T-helper 1 cell treated with Interleukin-12 subunit alpha and Interleukin-12 subunit beta and Interleukin-4 antibody, amounts not matched to agents 30 ng/mL and 1 ng/mL, for 36 hours (primary cell): Measurements from ENCODE around the gene ZNF100. TPM values are rescaled to one million over a fixed set of nuclear protein-coding genes. Genes with fewer than 3 reads are reported as not detected.
"Not testable (repeated sequence)": the region's sequence is repeated elsewhere in the genome, so short reads cannot be mapped to it uniquely, and the experiment has no call there.

ENCODE experiments used
- intact Hi-C: fragments of 100-400 bp; cut with micrococcal nuclease; formaldehyde crosslinking; loops from one replicate; pipeline ENCODE4 v1.15.1; 2024
- total RNA-seq: library from RNA; stranded (reverse); gene quantifications from 2 replicates; pipeline ENCODE4 v1.2.3, GENCODE V29; 2022

The ZNF100 gene
- total RNA-seq, 1 donor from 2014 or later = 16.4 TPM

DNA sequence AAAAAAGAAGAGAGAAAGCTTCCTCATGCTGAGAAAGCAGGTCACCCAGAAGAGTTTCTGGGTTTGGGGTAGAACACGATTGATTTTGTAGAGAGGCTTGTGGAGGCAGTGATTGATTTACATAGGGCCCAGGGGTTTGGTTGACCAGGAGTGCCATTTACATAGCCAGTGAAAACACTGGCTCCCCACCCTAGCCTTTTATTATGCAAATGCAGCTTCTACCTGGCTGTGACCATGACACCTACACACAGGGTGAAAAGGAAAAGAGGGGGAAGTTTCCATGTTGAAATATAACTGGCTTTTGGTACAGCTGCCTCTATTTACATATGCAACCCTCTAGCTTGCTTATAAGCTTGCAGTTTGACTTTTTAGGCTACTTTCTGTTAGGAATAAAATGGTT, 62.0 kb downstream of the ZNF100 start:
- intact Hi-C loops = no loop called here

DNA sequence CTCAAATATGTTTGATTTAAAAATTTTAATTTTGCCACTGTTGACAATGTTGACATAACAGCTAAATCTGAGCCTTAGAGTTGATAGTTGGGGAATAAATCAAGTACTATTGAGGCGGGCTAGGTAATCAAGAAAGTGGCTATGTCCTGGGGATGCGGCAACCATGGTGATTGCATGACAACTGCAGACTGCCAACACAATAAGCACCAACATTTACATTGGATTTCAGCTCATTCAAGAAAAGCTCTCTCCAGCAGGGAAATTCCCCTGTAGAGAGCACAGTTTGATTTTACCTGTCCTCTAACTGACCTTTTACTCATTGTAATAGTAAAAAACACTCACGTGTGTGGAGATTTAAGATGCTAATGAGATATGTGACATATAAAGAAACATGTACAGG, 63.1 kb downstream of the ZNF100 start:
- intact Hi-C loops = no loop called here

DNA sequence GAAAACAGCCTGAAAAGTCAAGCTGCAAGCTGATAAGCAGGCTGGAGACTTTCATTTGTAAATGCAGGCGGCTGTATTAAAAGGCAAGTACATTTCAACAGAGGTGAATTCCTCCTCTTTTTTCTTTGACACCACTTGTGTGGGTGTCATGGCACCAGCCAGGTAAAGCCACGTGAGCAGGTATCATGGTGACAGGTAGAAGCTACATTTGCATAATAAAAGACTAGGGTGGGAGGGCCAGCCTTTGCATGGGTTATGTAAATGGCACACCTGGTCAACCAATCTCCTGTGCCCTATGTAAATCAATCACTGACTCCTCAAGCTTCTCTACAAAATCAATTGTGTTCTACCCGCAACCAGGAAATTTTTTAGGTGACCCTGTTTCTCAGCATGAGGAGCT, 68.2 kb downstream of the ZNF100 start:
- intact Hi-C loops = no loop called here

DNA sequence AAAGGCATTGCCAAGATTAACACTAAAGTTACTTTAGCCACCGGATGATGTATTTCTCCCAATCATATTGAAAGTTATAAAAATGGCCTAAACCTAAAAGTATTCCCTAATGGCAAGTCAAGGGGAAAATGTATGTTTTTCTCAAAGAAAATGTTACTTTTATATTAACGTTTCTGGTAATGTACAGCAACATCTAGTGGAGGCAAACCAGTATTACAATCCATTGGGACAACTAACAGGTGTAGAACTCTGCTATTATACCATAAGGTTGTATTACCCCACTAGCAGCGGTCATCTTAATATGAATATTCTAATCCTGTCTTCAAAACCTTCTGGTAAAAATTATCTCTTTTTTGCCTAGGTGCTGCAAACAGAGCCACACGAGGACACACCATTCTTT, 69.2 kb downstream of the ZNF100 start:
- intact Hi-C loops = loop anchor here (1.0 kb wide), 1 partner anchor 495 kb away; no protein-coding TSS in a partner anchor

DNA sequence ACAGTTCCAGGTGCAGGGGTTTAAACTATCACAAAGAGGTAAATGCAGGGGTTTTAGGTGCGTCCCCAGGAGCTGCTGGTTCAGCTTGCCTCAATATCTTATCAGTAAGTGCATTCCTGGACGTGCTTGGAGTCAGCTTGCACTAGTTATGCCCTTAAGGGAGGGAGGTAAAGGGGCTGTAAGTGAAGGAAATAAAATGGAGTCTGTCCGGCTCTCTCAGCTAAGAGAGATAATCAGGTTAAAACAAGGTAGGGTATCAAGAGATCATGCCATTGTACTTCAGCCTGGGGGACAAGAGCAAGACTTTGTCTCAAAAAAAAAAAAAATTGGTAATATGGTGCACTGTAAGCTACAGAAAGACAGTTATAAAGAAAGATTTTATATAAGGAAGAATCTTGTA, 69.7 kb downstream of the ZNF100 start:
- intact Hi-C loops = loop anchor here (1.0 kb wide), 1 partner anchor 494 kb away; no protein-coding TSS in a partner anchor

DNA sequence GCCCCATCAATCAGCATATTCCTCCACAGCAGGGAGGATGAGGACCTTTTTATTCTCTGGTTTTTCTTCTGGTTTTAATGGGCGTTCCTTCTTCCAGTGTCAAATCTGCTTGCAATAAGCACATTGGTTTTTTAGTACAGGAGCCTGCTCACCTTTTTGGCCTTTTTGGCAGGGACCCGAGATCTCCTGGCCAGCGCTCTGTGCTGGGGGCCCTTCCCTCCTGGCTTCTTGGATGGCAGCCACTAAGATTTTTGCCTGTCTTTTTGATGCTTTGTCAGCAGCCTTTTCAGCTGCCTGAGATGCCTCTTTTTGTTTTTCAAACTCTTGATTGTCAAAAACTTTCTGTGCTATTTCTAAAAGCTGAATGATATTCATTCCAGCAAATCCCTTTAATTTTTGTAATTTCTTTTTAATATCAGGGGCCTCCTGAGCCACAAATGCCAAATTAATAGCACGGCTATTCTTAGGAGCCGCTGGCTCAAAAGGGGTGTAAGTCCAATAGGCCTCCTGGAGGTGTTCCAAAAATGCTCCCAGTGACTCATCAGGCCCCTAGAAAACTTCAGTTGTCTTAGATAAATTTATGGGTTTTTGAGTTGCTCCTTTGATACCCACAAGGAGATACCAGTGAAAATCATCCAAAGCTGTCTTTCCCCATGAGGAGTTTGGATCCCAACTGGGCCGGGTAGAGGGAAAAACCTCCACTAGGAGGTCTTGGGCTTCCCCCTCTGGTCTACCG, 73.0 kb downstream of the ZNF100 start:
- intact Hi-C loops = no loop called here

DNA sequence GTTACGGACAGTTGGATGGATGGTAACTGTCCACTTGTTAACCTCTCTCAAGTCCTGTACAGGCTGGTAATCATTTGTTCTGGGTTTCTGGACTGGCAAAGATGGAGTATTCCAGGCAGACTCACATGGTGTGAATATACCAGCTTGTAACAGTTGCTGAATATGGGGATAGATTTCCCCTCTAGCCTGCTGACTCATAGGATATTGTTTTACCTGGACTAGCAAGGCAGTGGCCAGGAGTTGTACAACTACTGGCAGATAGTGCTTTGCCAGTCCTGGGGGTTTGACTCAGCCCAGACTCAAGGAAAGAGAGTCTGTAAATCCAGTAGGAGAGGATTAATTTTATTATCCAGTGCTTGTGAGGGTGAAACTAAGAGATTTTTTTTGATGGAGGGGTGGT, 74.0 kb downstream of the ZNF100 start:
- intact Hi-C loops = no loop called here

DNA sequence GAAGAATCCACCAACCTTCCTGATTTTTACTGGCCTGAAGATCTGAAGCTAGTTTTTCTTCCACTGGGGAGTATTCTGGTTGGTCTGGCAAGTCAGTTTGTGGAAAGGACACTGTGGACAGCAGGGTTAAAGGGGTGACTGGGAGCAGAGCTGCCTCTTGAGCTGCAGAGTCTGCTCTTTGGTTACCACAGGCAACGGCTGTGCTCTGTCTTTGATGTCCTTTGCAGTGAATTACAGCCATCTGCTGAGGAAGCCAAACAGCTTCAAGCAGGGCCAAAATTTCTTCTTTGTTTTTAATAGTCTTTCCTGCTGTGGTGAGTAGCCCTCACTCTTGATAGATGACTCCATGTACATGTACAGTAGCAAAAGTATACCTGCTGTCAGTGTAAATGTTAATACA, 75.7 kb downstream of the ZNF100 start:
- intact Hi-C loops = no loop called here

DNA sequence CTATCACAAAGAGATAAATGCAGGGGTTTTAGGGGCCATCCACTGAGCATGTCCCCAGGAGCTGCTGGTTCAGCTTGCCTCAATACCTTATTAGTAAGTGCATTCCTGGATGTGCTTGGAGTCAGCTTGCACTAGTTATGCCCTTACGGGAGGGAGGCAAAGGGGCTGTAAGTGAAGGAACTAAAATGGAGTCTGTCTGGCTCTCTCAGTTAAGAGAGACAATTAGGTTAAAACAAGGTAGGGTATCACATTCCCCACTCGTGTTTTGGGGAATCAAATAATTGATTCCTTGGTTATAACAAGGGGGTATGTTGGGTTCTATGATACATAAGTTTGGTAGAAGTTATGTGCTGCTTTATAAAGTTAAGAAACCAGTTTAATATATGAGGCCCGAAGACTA, 78.9 kb downstream of the ZNF100 start:
- intact Hi-C loops = no loop called here

DNA sequence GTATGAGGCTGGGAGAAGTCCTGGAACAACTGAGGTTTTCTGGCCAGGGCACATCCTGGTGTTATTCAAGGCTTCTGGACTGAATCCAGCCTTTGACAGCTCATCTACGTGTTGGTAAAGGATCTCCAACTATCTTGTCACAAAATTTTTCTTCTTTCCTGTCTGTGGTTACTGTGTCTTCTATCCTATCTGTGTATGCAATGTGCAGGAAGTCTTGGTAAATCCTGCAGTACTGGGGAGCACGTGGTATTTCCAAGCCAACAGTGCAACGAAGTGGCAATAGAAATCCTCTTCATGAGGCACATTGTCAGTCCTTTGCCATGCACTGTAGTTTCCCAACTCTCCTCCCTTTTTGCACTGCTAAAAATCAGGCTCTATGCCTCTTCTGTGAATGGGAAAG, 86.7 kb downstream of the ZNF100 start:
- intact Hi-C loops = no loop called here

DNA sequence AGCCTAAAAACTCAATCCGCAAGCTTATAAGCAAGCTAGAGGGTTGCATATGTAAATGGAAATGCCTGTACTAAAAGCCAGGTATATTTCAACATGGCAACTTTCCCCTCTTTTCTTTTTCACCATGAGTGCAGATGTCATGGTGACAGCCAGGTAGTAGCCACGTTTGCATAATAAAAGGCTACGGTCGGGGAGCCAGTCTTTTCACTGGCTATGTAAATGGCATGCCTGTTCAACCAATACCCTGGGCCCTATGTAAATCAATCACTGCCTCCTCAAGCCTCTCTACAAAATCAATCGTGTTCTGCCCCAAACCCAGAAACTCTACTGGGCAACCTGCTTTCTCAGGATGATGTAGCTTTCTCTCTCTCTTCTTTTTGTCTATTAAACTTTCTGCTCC, 87.4 kb downstream of the ZNF100 start:
- intact Hi-C loops = no loop called here

DNA sequence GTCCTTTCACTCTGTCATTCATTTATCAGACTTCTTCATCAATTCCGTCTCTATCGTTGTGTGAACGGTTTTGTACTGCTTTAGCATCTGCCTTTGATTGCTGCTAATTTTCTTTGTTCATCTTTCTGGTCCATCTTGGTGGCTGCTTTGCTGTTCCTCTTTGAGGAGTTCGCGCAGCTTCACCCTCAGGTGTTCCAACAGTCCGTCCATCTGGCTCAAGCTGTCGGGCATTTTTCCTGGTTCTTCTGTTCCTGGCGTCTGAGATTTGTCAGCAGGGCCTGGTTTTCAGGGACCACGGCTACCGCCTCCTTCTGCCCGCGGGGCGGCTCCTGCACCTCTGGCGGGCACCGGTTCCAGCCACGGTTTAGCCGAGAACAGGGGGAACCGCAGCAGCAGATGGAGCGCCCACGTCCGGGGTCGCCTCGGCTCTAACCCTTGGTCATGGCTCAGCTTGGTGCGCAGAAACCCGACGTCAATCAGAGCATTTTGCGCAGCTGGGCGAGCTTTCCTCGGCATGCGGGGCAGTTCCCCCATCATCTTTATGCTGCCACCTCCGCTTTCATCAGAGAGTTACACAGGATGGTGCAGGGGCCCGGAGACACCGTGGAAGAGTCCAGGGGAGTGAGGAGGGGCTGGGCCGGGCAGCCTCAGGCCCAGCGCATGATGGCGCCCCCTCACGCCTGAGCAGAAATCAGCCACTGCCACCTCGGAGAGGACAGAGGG, 89.5 kb downstream of the ZNF100 start:
- intact Hi-C loops = no loop called here

DNA sequence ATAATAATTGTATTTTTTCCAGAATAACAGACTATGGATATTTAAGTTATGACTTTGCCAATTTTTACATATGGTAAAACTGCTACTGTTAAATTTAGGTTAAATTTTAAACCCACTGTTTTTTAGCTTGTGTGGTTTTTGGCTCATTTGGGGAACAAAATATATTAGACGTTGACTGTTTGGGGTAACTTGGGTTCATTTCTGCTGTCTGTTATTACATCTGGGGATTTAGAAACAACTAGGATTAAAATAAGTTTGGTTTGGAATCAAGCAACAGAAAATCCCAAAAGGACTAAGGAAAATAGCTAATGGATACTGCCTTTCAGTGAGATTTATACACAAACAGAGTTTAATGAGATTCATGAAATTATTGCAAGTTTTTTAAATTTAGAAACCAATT, 92.9 kb downstream of the ZNF100 start:
- intact Hi-C loops = no loop called here

DNA sequence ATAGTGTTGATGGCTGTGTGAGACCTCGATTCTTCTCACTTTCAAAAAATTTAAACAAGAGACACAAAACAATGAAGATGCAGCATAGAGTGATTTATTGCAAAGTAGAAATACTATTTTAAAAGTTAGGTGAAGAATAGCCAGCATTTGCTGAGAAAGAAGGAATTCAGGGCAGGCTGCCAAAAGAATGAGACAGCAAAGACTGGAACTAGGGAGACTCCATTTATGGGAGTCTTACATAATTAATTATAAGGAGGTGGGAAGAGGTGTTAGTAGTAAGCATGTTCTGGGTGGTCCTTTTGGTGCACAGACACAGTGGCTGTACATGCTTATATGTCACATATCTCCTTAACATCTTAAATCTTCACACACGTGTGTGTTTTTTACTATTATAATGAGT, 93.9 kb downstream of the ZNF100 start:
- intact Hi-C loops = not testable (repeated sequence)

Other genes with a start within 250 kb of the ZNF100 start
- gene ZNF43, start 68.6 kb upstream of the ZNF100 start, total RNA-seq = 26.0 and 28.1 TPM in 2 replicates
- 0.05 and 0.12 TPM in 2 replicates for gene ZNF208, start 243.4 kb upstream of the ZNF100 start, total RNA-seq